Endothelial cell of umbilical vein (primary cell): ENCODE measurements around the gene GPD2. TPM values are rescaled to one million over a fixed set of nuclear protein-coding genes. Genes with fewer than 3 reads are reported as not detected.

Source experiments
- BruUV-seq: library from RNA; stranded (reverse); fragments of 400-500 nt; replicated peaks from 2 replicates; lab custom pipeline; 2021; lab: Mats Ljungman, UMichigan
- CTCF ChIA-PET: fragments of 300-600, 350-600 bp; sonication (Branson Sonifier 250); formaldehyde crosslinking; loops from one replicate; lab custom pipeline; 2021; ENCODE audit warnings: antibody characterized with exemption, inconsistent platforms; lab: Charles Lee
- POLR2A ChIA-PET: fragments of 300-600, 350-600 bp; sonication (Branson Sonifier 250); formaldehyde crosslinking; loops from one replicate; lab custom pipeline; 2021; ENCODE audit warnings: antibody characterized with exemption, inconsistent platforms; lab: Charles Lee
- DNase-seq: peaks from one replicate; pipeline ENCODE4 v3.0.0-alpha.2; 2011; ENCODE audit warnings: low read depth, low spot score
- FAIRE-seq: peaks from 2 replicates; lab custom pipeline; 2011; peaks lifted over from hg19 to GRCh38; lab: Jason Lieb, UNC
- H2AFZ ChIP-seq: 2 replicates; pipeline ENCODE4 v1.6.0; 2012; ENCODE audit warnings: low read depth, low read length, control low read depth, inconsistent platforms
- H3K27ac ChIP-seq: 2 replicates; pipeline ENCODE4 v1.5.1; 2011; ENCODE audit warnings: low read depth, mild to moderate bottlenecking, control low read depth, low read length, moderate library complexity; ENCODE audit not compliant: insufficient read depth
- H3K27me3 ChIP-seq, 2 experiments: 2 replicates each; pipeline versions ENCODE4 v1.6.0 to v1.6.1; 2011; ENCODE audit warnings: low read length in 2 of 2, mixed read lengths in 1 of 2; ENCODE audit not compliant: control insufficient read depth in 2 of 2, insufficient read depth in 2 of 2
- H3K36me3 ChIP-seq, 2 experiments: 2 replicates in 1 of 2; 3 replicates in 1 of 2; pipeline ENCODE4 v1.5.1; 2011; ENCODE audit warnings: low read length in 2 of 2, mild to moderate bottlenecking in 1 of 2, moderate library complexity in 1 of 2; ENCODE audit not compliant: control insufficient read depth in 2 of 2, insufficient read depth in 2 of 2; ENCODE audit errors: extremely low read depth in 1 of 2
- H3K4me1 ChIP-seq: 3 replicates; pipeline ENCODE4 v1.5.1; 2011; ENCODE audit warnings: mild to moderate bottlenecking, low read length; ENCODE audit not compliant: control insufficient read depth, insufficient read depth; ENCODE audit errors: extremely low read depth
- H3K4me2 ChIP-seq: 2 replicates; pipeline ENCODE4 v1.6.1; 2011; ENCODE audit warnings: low read length, control low read depth, mixed read lengths; ENCODE audit not compliant: insufficient read depth
- H3K4me3 ChIP-seq, 3 experiments: fragments of 200-600 bp in 1 of 3; sonication (generic), shearing (Covaris generic) in 1 of 3; replicated peaks in 1 of 3; 2 replicates each; pipeline ENCODE4 v1.5.1; 2011 to 2016; ENCODE audit warnings: control low read depth in 3 of 3, low read length in 3 of 3, mild to moderate bottlenecking in 2 of 3, inconsistent platforms in 1 of 3, low read depth in 1 of 3, moderate library complexity in 1 of 3; ENCODE audit not compliant: insufficient read depth in 1 of 3
- H3K79me2 ChIP-seq: 2 replicates; pipeline ENCODE4 v1.6.0; 2012; ENCODE audit warnings: low read length, inconsistent platforms; ENCODE audit not compliant: control insufficient read depth, insufficient read depth
- H3K9ac ChIP-seq: replicated peaks from 2 replicates; pipeline ENCODE3; 2011; ENCODE audit warnings: low read length, control low read depth; ENCODE audit not compliant: insufficient read depth; ENCODE audit errors: extremely low read depth
- H3K9me1 ChIP-seq: replicated peaks from 3 replicates; pipeline ENCODE4 v1.6.0; 2011; ENCODE audit warnings: mild to moderate bottlenecking, low read length; ENCODE audit not compliant: control insufficient read depth, insufficient read depth; ENCODE audit errors: extremely low read depth
- H3K9me3 ChIP-seq: replicated peaks from 2 replicates; pipeline ENCODE4 v1.5.1; 2012; ENCODE audit warnings: low read length, inconsistent platforms; ENCODE audit not compliant: control insufficient read depth, insufficient read depth
- H4K20me1 ChIP-seq: replicated peaks from 2 replicates; pipeline ENCODE3; 2011; ENCODE audit warnings: mild to moderate bottlenecking, low read length; ENCODE audit not compliant: control insufficient read depth, insufficient read depth; ENCODE audit errors: extremely low read depth
- EZH2 ChIP-seq: IDR thresholded peaks from 2 replicates; pipeline ENCODE4 v1.6.1; 2012; ENCODE audit warnings: borderline replicate concordance, low read depth, mild to moderate bottlenecking, moderate library complexity, low read length, inconsistent platforms; ENCODE audit not compliant: severe bottlenecking
- FOS ChIP-seq: IDR thresholded peaks from 2 replicates; pipeline ENCODE4 v1.6.1; 2011; ENCODE audit warnings: mild to moderate bottlenecking, low read length, moderate library complexity, borderline replicate concordance; ENCODE audit not compliant: insufficient read depth
- GATA2 ChIP-seq: IDR thresholded peaks from 2 replicates; pipeline ENCODE4 v1.7.0; 2011; ENCODE audit warnings: low read depth, mild to moderate bottlenecking, moderate library complexity, mixed read lengths, low read length; ENCODE audit not compliant: insufficient read length, insufficient read depth
- MYC ChIP-seq: IDR thresholded peaks from one replicate; pipeline ENCODE4 v1.6.1; 2011; ENCODE audit warnings: mild to moderate bottlenecking, low read depth, low read length
- POLR2A ChIP-seq: IDR thresholded peaks from 2 replicates; pipeline ENCODE4 v1.6.1; 2012; ENCODE audit warnings: low read depth, mild to moderate bottlenecking, control low read depth, low read length
- POLR2AphosphoS5 ChIP-seq: IDR thresholded peaks from 2 replicates; pipeline ENCODE4 v1.6.1; 2012; ENCODE audit warnings: low read depth, mild to moderate bottlenecking, control low read depth, low read length, moderate library complexity; ENCODE audit not compliant: insufficient read depth
- dilution Hi-C: fragments of 300-500 bp; cut with MboI; formaldehyde crosslinking; loops from one replicate; pipeline ENCODE4 v1.15.0; 2019; ENCODE audit warnings: low sequenced_read_pairs; ENCODE audit not compliant: extremely low pct_ligation_motif_present
- intact Hi-C: fragments of 100-400 bp; cut with micrococcal nuclease; formaldehyde crosslinking; loops from one replicate; pipeline ENCODE4 v1.10.0; 2022
- polyA plus RNA-seq, 4 experiments: library from polyadenylated mRNA; depleted of rRNA in 3 of 4; stranded (reverse) in 3 of 4; unstranded in 1 of 4; fragments of >200 nt; gene quantifications; 2 replicates each; pipeline versions ENCODE4 v1.2.1 to v1.2.3, GENCODE V29; 2011 to 2012; ENCODE audit warnings: missing spikeins in 1 of 4
- total RNA-seq: library from RNA; stranded (reverse); gene quantifications from 2 replicates; pipeline ENCODE4 v1.2.3, GENCODE V29; 2021
- TF ChIP-seq, protein P1 (sequence below): IDR thresholded peaks from 2 replicates; pipeline ENCODE4 v1.6.1; 2011; ENCODE audit not compliant: insufficient read depth, insufficient read length
- TF ChIP-seq, protein P2 (sequence below), 2 donors: IDR thresholded peaks; 1 replicate in 1 of 2; 2 replicates in 1 of 2; pipeline ENCODE4 v1.5.1; 2011; ENCODE audit warnings: low read length in 2 of 2, mild to moderate bottlenecking in 2 of 2, moderate library complexity in 2 of 2, control low read depth in 1 of 2, inconsistent platforms in 1 of 2, low read depth in 1 of 2; ENCODE audit not compliant: insufficient read depth in 1 of 2; ENCODE audit errors: extremely low read depth in 1 of 2

Gene GPD2
- total and polyA plus RNA-seq, 2 donors (not counting 3 experiments of a cell fraction or from before 2014, with no cell fraction given) = 6.6 to 37.0 TPM

- no peaks in the 10 kb centered on the region for H3K36me3 ChIP-seq
- no peaks in the 10 kb centered on the region for H3K9me3 ChIP-seq
- ChIA-PET CTCF (no interaction called here), POLR2A (no interaction called here)
- FAIRE-seq (no peak), DNase-seq (no peak)
- TF ChIP-seq, protein P1, sequence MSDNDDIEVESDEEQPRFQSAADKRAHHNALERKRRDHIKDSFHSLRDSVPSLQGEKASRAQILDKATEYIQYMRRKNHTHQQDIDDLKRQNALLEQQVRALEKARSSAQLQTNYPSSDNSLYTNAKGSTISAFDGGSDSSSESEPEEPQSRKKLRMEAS = no peak
- TF ChIP-seq FOS (no peak), GATA2 (no peak), EZH2 (no peak), POLR2AphosphoS5 (no peak), POLR2A (no peak), MYC (no peak)
- TF ChIP-seq, protein P2, sequence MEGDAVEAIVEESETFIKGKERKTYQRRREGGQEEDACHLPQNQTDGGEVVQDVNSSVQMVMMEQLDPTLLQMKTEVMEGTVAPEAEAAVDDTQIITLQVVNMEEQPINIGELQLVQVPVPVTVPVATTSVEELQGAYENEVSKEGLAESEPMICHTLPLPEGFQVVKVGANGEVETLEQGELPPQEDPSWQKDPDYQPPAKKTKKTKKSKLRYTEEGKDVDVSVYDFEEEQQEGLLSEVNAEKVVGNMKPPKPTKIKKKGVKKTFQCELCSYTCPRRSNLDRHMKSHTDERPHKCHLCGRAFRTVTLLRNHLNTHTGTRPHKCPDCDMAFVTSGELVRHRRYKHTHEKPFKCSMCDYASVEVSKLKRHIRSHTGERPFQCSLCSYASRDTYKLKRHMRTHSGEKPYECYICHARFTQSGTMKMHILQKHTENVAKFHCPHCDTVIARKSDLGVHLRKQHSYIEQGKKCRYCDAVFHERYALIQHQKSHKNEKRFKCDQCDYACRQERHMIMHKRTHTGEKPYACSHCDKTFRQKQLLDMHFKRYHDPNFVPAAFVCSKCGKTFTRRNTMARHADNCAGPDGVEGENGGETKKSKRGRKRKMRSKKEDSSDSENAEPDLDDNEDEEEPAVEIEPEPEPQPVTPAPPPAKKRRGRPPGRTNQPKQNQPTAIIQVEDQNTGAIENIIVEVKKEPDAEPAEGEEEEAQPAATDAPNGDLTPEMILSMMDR (IDR thresholded peaks at IDR 0.05; ENCODE audit: extremely low read depth in 1 of 2, insufficient read depth in 1 of 2, low read depth in 1 of 2, low read length in 2 of 2) = no peak
- H3K79me2 ChIP-seq = no peaks in the 10 kb centered on the region
- H4K20me1 ChIP-seq = no peaks in the 10 kb centered on the region
- no peak overlapping the region for H3K4me3 ChIP-seq
- no TSS peak for BruUV-seq
- H3K9me1 ChIP-seq = no peaks in the 10 kb centered on the region
- no peak overlapping the region for H3K27ac ChIP-seq
- intact Hi-C loops = no loop called here
- H3K4me1 ChIP-seq = no peaks in the 10 kb centered on the region
- no peaks in the 10 kb centered on the region for H3K27me3 ChIP-seq
- dilution Hi-C loops = no loop called here
- no peak overlapping the region for H3K4me2 ChIP-seq
- H2AFZ ChIP-seq = no peak overlapping the region
- H3K9ac ChIP-seq = no peak overlapping the region
Measured at GRCh38 chr2:156601855-156602551, 165.8 kb downstream of the GPD2 start.
